Measurements from ENCODE around the gene DLK2. TPM values are rescaled to one million over a fixed set of nuclear protein-coding genes. Genes with fewer than 3 reads are reported as not detected.
"Not testable (repeated sequence)": the region's sequence is repeated elsewhere in the genome, so short reads cannot be mapped to it uniquely, and the experiment has no call there.

DLK2 gene
- total and polyA plus RNA-seq, 2 experiments from 2014 or later = 0.76 to 1.4 TPM

GRCh38 chr6:43465948-43466347 is 10.6 kb upstream of the DLK2 start:
- DNase-seq = peak; percentile 48
- Histone ChIP-seq H3F3A (ENCODE audit: insufficient read depth) (no peaks in the 10 kb centered on the region), H3K9ac (no peak overlapping the region), H3K4me1 (ENCODE audit: insufficient read depth) (no peaks in the 10 kb centered on the region), H3K27ac (no peak overlapping the region), H3K79me2 (ENCODE audit: insufficient read depth) (no peaks in the 10 kb centered on the region), H3K9me2 (ENCODE audit: insufficient read depth) (no peaks in the 10 kb centered on the region), H3K4me3 (no peak overlapping the region), H3K27me3 (replicated peaks; ENCODE audit: insufficient read depth) (no peaks in the 10 kb centered on the region), H3K36me3 (ENCODE audit: low read depth) (no peaks in the 10 kb centered on the region), H2AFZ (no peak overlapping the region), H3K4me2 (ENCODE audit: unreplicated experiment) (no peak overlapping the region), H4K20me1 (ENCODE audit: insufficient read depth) (no peaks in the 10 kb centered on the region), H3K9me3 (ENCODE audit: low read depth) (no peaks in the 10 kb centered on the region)
- WGBS, 2 experiments (ENCODE audit: low coverage in 1 of 2, low lambda C conversion rate in 2 of 2, missing lambda C conversion rate in 2 of 2) = 27 to 29% methylated on average over 2 of the region's 2 CpGs
- in situ Hi-C loops (cut with MboI) = no loop called here
- TF ChIP-seq EZH2phosphoT487 (IDR thresholded peaks at IDR 0.05; ENCODE audit: insufficient read depth, low read depth) = no peak
- TF ChIP-seq EZH2 (IDR thresholded peaks at IDR 0.05; ENCODE audit: insufficient read depth, poor library complexity, severe bottlenecking) = no peak

- Histone ChIP-seq H3K4me1 (ENCODE audit: insufficient read depth) (no peaks in the 10 kb centered on the region), H3K4me2 (ENCODE audit: unreplicated experiment) (no peak overlapping the region), H4K20me1 (ENCODE audit: insufficient read depth) (no peaks in the 10 kb centered on the region), H2AFZ (no peak overlapping the region), H3K27me3 (replicated peaks; ENCODE audit: insufficient read depth) (no peaks in the 10 kb centered on the region), H3K27ac (no peak overlapping the region), H3K9me2 (ENCODE audit: insufficient read depth) (no peaks in the 10 kb centered on the region), H3K9ac (no peak overlapping the region), H3K4me3 (no peak overlapping the region), H3K36me3 (ENCODE audit: low read depth) (no peaks in the 10 kb centered on the region), H3K79me2 (ENCODE audit: insufficient read depth) (no peaks in the 10 kb centered on the region), H3K9me3 (ENCODE audit: low read depth) (no peaks in the 10 kb centered on the region), H3F3A (ENCODE audit: insufficient read depth) (no peaks in the 10 kb centered on the region)
- 86 to 88% methylated on average over 8 of the region's 8 CpGs for WGBS, 2 experiments (ENCODE audit: low coverage in 1 of 2, low lambda C conversion rate in 2 of 2, missing lambda C conversion rate in 2 of 2)
- in situ Hi-C loops (cut with MboI) = no loop called here
- no peak for DNase-seq
- TF ChIP-seq EZH2phosphoT487 (IDR thresholded peaks at IDR 0.05; ENCODE audit: insufficient read depth, low read depth) (no peak), EZH2 (IDR thresholded peaks at IDR 0.05; ENCODE audit: insufficient read depth, poor library complexity, severe bottlenecking) (no peak)
These were observed 9.0 kb upstream of the DLK2 start for GRCh38 chr6:43464337-43464736.

DNA sequence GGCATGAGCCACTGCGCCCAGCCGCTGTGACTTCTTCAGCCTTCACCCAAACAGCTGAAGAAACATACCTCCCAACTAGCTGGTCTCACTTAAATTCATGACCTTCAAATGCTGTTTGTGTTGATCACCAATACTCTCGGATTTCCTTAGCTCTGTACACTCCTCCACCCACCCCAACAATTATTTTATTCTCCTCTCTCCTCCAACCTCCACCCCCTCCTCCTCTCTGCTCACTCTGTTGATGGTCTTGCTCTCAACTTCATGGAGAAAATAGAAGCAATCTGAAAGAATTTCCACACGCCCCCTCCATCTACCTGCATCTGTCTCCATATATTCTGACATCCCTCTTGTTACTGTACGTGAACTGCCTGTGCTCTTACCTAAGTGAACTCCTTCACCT is 6.6 kb upstream of the DLK2 start:
- H3K4me3 ChIP-seq = no peak overlapping the region
- no peak overlapping the region for H2AFZ ChIP-seq
- no peaks in the 10 kb centered on the region for H3K36me3 ChIP-seq (ENCODE audit: low read depth)
- DNase-seq = no peak
- no peak overlapping the region for H3K4me2 ChIP-seq (ENCODE audit: unreplicated experiment)
- peaks cover 1% of the 10 kb centered on the region; the same call in 1 of the 2 replicates for H3K27me3 ChIP-seq (replicated peaks; ENCODE audit: insufficient read depth)
- no peaks in the 10 kb centered on the region for H4K20me1 ChIP-seq (ENCODE audit: insufficient read depth)
- H3K79me2 ChIP-seq (ENCODE audit: insufficient read depth) = no peaks in the 10 kb centered on the region
- TF ChIP-seq EZH2phosphoT487 (IDR thresholded peaks at IDR 0.05; ENCODE audit: insufficient read depth, low read depth) (no peak), EZH2 (IDR thresholded peaks at IDR 0.05; ENCODE audit: insufficient read depth, poor library complexity, severe bottlenecking) (no peak)
- no peak overlapping the region for H3K9ac ChIP-seq
- no peaks in the 10 kb centered on the region for H3F3A ChIP-seq (ENCODE audit: insufficient read depth)
- no peaks in the 10 kb centered on the region for H3K9me2 ChIP-seq (ENCODE audit: insufficient read depth)
- WGBS, 2 experiments (ENCODE audit: low coverage in 1 of 2, low lambda C conversion rate in 2 of 2, missing lambda C conversion rate in 2 of 2) = 54 to 61% methylated on average over 5 of the region's 5 CpGs
- no peak overlapping the region for H3K27ac ChIP-seq
- H3K4me1 ChIP-seq (ENCODE audit: insufficient read depth) = no peaks in the 10 kb centered on the region
- in situ Hi-C loops (cut with MboI) = no loop called here
- no peaks in the 10 kb centered on the region for H3K9me3 ChIP-seq (ENCODE audit: low read depth)

- H3F3A ChIP-seq (ENCODE audit: insufficient read depth) = no peaks in the 10 kb centered on the region
- no peak overlapping the region for H3K4me3 ChIP-seq
- DNase-seq = no peak
- no peaks in the 10 kb centered on the region for H3K9me3 ChIP-seq (ENCODE audit: low read depth)
- TF ChIP-seq EZH2 (IDR thresholded peaks at IDR 0.05; ENCODE audit: insufficient read depth, poor library complexity, severe bottlenecking) (no peak), EZH2phosphoT487 (IDR thresholded peaks at IDR 0.05; ENCODE audit: insufficient read depth, low read depth) (no peak)
- in situ Hi-C loops (cut with MboI) = no loop called here
- no peak overlapping the region for H3K4me2 ChIP-seq (ENCODE audit: unreplicated experiment)
- H3K36me3 ChIP-seq (ENCODE audit: low read depth) = no peaks in the 10 kb centered on the region
- no peaks in the 10 kb centered on the region for H4K20me1 ChIP-seq (ENCODE audit: insufficient read depth)
- H2AFZ ChIP-seq = no peak overlapping the region
- H3K9ac ChIP-seq = no peak overlapping the region
- WGBS, 2 experiments (ENCODE audit: low coverage in 1 of 2, low lambda C conversion rate in 2 of 2, missing lambda C conversion rate in 2 of 2) = 34 to 36% methylated on average over 4 of the region's 4 CpGs
- peaks cover 4% of the 10 kb centered on the region; the same call in 1 of the 2 replicates for H3K27me3 ChIP-seq (replicated peaks; ENCODE audit: insufficient read depth)
- H3K9me2 ChIP-seq (ENCODE audit: insufficient read depth) = no peaks in the 10 kb centered on the region
- no peaks in the 10 kb centered on the region for H3K79me2 ChIP-seq (ENCODE audit: insufficient read depth)
- H3K27ac ChIP-seq = no peak overlapping the region
- no peaks in the 10 kb centered on the region for H3K4me1 ChIP-seq (ENCODE audit: insufficient read depth)
These were observed 4.7 kb upstream of the DLK2 start for GRCh38 chr6:43460032-43460431.

DNA sequence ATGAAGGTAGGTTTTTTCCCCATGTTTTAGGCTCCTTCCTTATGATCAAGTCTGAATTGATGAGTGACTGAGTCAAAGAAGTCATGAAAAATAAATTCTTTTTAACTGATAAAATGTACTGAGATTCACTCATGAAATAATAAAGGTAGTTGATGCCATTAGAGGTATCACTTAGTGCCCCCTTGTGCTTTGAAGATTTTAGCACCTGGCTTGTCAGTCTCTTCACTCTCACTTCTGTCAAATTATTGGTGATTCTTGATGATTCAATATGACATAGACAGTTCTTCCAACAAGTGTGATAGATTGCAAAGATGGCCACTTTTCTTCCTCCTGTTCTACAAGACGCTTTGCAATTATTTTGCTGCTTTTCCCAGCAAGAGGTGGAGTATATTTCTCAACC is 4.2 kb upstream of the DLK2 start:
- H2AFZ ChIP-seq = no peak overlapping the region
- H3K36me3 ChIP-seq (ENCODE audit: low read depth) = no peaks in the 10 kb centered on the region
- no peaks in the 10 kb centered on the region for H3K4me1 ChIP-seq (ENCODE audit: insufficient read depth)
- WGBS, 2 experiments (ENCODE audit: low coverage in 1 of 2, low lambda C conversion rate in 2 of 2, missing lambda C conversion rate in 2 of 2) = 100% methylated on average over 1 of the region's 1 CpG
- no peak overlapping the region for H3K4me2 ChIP-seq (ENCODE audit: unreplicated experiment)
- H3K27me3 ChIP-seq (replicated peaks; ENCODE audit: insufficient read depth) = peaks cover 4% of the 10 kb centered on the region; the same call in 1 of the 2 replicates
- no peak overlapping the region for H3K27ac ChIP-seq
- no peak overlapping the region for H3K9ac ChIP-seq
- in situ Hi-C loops (cut with MboI) = loop anchor here (10.0 kb wide), 1 partner anchor 45 kb away; no protein-coding TSS in a partner anchor
- no peaks in the 10 kb centered on the region for H4K20me1 ChIP-seq (ENCODE audit: insufficient read depth)
- H3K79me2 ChIP-seq (ENCODE audit: insufficient read depth) = no peaks in the 10 kb centered on the region
- no peak overlapping the region for H3K4me3 ChIP-seq
- no peaks in the 10 kb centered on the region for H3K9me2 ChIP-seq (ENCODE audit: insufficient read depth)
- no peak for DNase-seq
- no peaks in the 10 kb centered on the region for H3F3A ChIP-seq (ENCODE audit: insufficient read depth)
- no peak for TF ChIP-seq EZH2 (IDR thresholded peaks at IDR 0.05; ENCODE audit: insufficient read depth, poor library complexity, severe bottlenecking)
- no peak for TF ChIP-seq EZH2phosphoT487 (IDR thresholded peaks at IDR 0.05; ENCODE audit: insufficient read depth, low read depth)
- no peaks in the 10 kb centered on the region for H3K9me3 ChIP-seq (ENCODE audit: low read depth)

DNA sequence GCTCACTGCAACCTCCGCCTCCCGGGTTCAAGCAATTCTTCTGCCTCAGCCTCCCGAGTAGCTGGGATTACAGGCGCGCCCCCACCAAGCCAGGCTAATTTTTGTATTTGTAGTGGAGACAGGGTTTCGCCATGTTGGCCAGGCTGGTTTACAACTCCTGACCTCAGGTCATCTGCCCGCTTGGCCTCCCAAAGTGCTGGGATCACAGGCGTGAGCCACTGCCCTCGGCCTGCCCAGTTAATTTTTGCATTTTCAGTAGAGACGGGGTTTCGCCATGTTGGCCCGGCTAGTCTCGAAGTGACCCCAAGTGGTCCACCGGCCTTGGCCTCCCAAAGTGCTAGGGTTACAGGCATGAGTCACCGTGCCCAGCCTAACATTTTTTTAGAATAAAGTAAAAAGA is 2.8 kb upstream of the DLK2 start:
- not testable (repeated sequence) for H3K9ac ChIP-seq; H3K36me3 ChIP-seq (ENCODE audit: low read depth); H3K4me2 ChIP-seq (ENCODE audit: unreplicated experiment); H3K4me1 ChIP-seq (ENCODE audit: insufficient read depth); H3K27ac ChIP-seq; H3K27me3 ChIP-seq (replicated peaks; ENCODE audit: insufficient read depth); H3K4me3 ChIP-seq; H2AFZ ChIP-seq; DNase-seq; H3K9me3 ChIP-seq (ENCODE audit: low read depth); H3K9me2 ChIP-seq (ENCODE audit: insufficient read depth); H3F3A ChIP-seq (ENCODE audit: insufficient read depth); H3K79me2 ChIP-seq (ENCODE audit: insufficient read depth); H4K20me1 ChIP-seq (ENCODE audit: insufficient read depth)
- WGBS, 2 experiments (ENCODE audit: low coverage in 1 of 2, low lambda C conversion rate in 2 of 2, missing lambda C conversion rate in 2 of 2) = 93 to 97% methylated on average over 15 of the region's 15 CpGs
- in situ Hi-C loops (cut with MboI) = loop anchor here (10.0 kb wide), 1 partner anchor 47 kb away; no protein-coding TSS in a partner anchor
